ENCODE data around the gene TCP10L. TPM values are rescaled to one million over a fixed set of nuclear protein-coding genes. Genes with fewer than 3 reads are reported as not detected.

The TCP10L gene
- total and polyA plus RNA-seq, 2 of the 8 experiments (the other 6 are each of a cell fraction or from before 2014, with no cell fraction given) = 0.45 to 0.99 TPM

DNA sequence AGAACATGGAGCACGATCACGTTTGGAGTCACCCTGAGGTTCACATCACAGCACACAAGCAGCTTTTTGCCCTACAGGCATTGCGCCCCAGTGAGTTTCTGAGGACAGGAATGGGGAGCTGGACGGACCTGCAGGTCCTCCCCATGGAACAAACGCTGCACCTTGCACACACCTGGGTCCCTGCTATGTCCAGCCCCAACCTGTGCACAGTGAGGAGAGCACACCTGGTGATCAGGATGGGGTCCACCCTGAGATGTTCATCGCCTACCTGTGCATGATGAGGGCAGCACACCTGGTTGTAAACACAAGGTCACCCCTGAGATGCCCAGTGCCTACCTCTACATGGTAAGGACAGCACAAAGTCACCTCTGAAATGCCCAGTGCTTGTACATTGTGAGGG lies 45.9 kb downstream of the TCP10L start:
- Histone ChIP-seq H3K14ac (ENCODE audit: insufficient read length) (no peak overlapping the region), H3K9ac (replicated peaks in 1 of 4; ENCODE audit: extremely low read depth in 1 of 4, low read depth in 3 of 4, low read length in 3 of 4) (no peak overlapping the region), H4K5ac (ENCODE audit: insufficient read length, low read depth, low read length) (no peak overlapping the region), H3K56ac (replicated peaks; ENCODE audit: insufficient read length, low read depth, low read length) (no peak overlapping the region), H2AK5ac (ENCODE audit: low read depth, low read length) (no peak overlapping the region), H4K20me1 (replicated peaks in 1 of 2; ENCODE audit: control insufficient read depth in 1 of 2, insufficient read depth in 2 of 2, low read length in 2 of 2) (peaks cover 0 to 1% of the 10 kb centered on the region in 2 experiments), H3K23me2 (ENCODE audit: low read depth, low read length) (no peaks in the 10 kb centered on the region), H3K27me3 (replicated peaks in 1 of 4; ENCODE audit: control insufficient read depth in 3 of 4, extremely low read depth in 1 of 4, insufficient read depth in 3 of 4, low read length in 3 of 4) (no peaks in the 10 kb centered on the region), H4K8ac (ENCODE audit: extremely low read depth, insufficient read depth, low read length) (no peak overlapping the region; the same call in 1 of the 2 replicates), H2AFZ (ENCODE audit: low read length) (no peak overlapping the region), H3K79me1 (ENCODE audit: low read depth, low read length) (no peaks in the 10 kb centered on the region), H3K18ac (ENCODE audit: extremely low read depth, low read length) (no peak overlapping the region), H3K9me3 (ENCODE audit: insufficient read depth in 2 of 2, low read depth in 1 of 2, low read length in 1 of 2) (no peaks in the 10 kb centered on the region), H3K4me3 (ENCODE audit: extremely low read depth in 1 of 4, insufficient read depth in 2 of 4, low read depth in 3 of 4, low read length in 4 of 4) (no peak overlapping the region), H3K4me2 (ENCODE audit: insufficient read depth in 1 of 2, low read depth in 2 of 2, low read length in 2 of 2) (no peak overlapping the region), H3K23ac (ENCODE audit: insufficient read length) (no peak overlapping the region), H4K91ac (replicated peaks; ENCODE audit: insufficient read length, low read length) (peak overlapping the region; percentile 51), H3K4me1 (replicated peaks in 1 of 4; ENCODE audit: control insufficient read depth in 3 of 4, insufficient read depth in 4 of 4, low read length in 3 of 4) (0 out of 7 replicates have a peak, but pooled peaks cover 0 to 2% (median under 1%) of the 10 kb centered on the region in 4 experiments), H3K4ac (replicated peaks; ENCODE audit: insufficient read length, low read depth, low read length) (no peak overlapping the region), H2BK15ac (ENCODE audit: low read length) (peak overlapping the region; percentile 3), H3K79me2 (ENCODE audit: control insufficient read depth in 1 of 2, insufficient read depth in 2 of 2, low read length in 2 of 2) (no peaks in the 10 kb centered on the region), H3K27ac (ENCODE audit: low read depth, low read length) (no peak overlapping the region), H2BK20ac (ENCODE audit: low read length) (no peak overlapping the region), H2BK120ac (replicated peaks; ENCODE audit: low read depth, low read length) (no peak overlapping the region), H3K36me3 (ENCODE audit: control insufficient read depth in 2 of 4, insufficient read depth in 4 of 4, low read length in 3 of 4) (no peaks in the 10 kb centered on the region), H2BK5ac (ENCODE audit: low read depth, low read length) (no peak overlapping the region), H2BK12ac (ENCODE audit: low read depth, low read length) (no peak overlapping the region)
- ChIA-PET CTCF (ENCODE audit: partially characterized antibody) (interaction anchor here (0.7 to 1.6 kb wide), 6 partner anchors 10 to 136 kb away, joined by 3 to 5 read pairs (median 3); no protein-coding TSS in a partner anchor), POLR2A (ENCODE audit: partially characterized antibody) (interaction anchor here (0.8 kb wide), 1 partner anchor 18 kb away, joined by 3 read pairs; no protein-coding TSS in a partner anchor)
- FAIRE-seq (no peak), DNase-seq (ENCODE audit: low read depth in 1 of 2, low spot score in 2 of 2) (no peak)
- 81% methylated on average over 6 of the region's 6 CpGs; no CpG with 5 or more reads in 1 of the 2 experiments for WGBS, 2 experiments (ENCODE audit: extremely low coverage in 1 of 2, insufficient coverage in 1 of 2, insufficient read length in 1 of 2, insufficient replicate concordance in 2 of 2, low coverage in 1 of 2, low lambda C conversion rate in 2 of 2, missing lambda C conversion rate in 1 of 2)
- no peak for TF ChIP-seq POU5F1 (IDR thresholded peaks at IDR 0.05; ENCODE audit: low read depth, low read length)

Data from H1 (cell line).